ENCODE data around the gene ENPP5.

Gene ENPP5

GRCh38 chr6:46203391-46204177, 32.8 kb upstream of the ENPP5 start:
- no peak for DNase-seq (ENCODE audit: low spot score)
- no peak overlapping the region for H3K27ac ChIP-seq
- ChIA-PET CTCF (interaction anchor here (0.5 to 0.6 kb wide), 2 partner anchors 180 to 295 kb away, joined by 3 read pairs; no protein-coding TSS in a partner anchor), POLR2A (ENCODE audit: low non-redundant PET) (no interaction called here)
- TF ChIP-seq CTCF (conservative IDR thresholded peaks at IDR 0.05; ENCODE audit: low read depth), result no peak

GRCh38 chr6:46201702-46202101, 30.9 kb upstream of the ENPP5 start:
- no peak for TF ChIP-seq CTCF (conservative IDR thresholded peaks at IDR 0.05; ENCODE audit: low read depth)
- DNase-seq (ENCODE audit: low spot score), result no peak
- H3K27ac ChIP-seq, result no peak overlapping the region
- ChIA-PET POLR2A (ENCODE audit: low non-redundant PET) (no interaction called here), CTCF (interaction anchor here (0.6 kb wide), 1 partner anchor 279 kb away, joined by 4 read pairs; no protein-coding TSS in a partner anchor)

- CTCF ChIA-PET, result no interaction called here
- no peak for DNase-seq (ENCODE audit: low spot score)
- TF ChIP-seq CTCF (conservative IDR thresholded peaks at IDR 0.05; ENCODE audit: low read depth), result no peak
- H3K27ac ChIP-seq, result no peak overlapping the region
- POLR2A ChIA-PET (ENCODE audit: low non-redundant PET), result no interaction called here
Measured at GRCh38 chr6:46199387-46199786, 28.6 kb upstream of the ENPP5 start.

DNA sequence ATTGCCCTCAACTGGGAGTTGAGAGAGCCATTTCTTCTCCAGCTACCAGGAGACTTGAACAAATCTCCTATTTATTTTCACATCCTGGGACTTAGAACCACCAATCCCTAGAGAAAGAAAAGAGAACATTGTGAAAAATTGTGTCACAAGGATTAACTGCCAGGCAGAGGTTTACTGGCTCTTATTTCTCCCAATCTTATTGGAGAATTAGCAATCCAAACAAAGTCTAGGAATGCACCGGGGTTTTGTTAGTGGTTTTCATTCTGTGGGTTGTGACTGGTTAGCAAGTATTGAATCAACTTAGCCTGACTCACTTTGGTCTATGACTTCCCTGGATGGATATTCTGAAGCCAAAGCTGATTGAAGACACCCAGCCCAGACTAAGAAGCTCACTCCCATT, 21.2 kb upstream of the ENPP5 start:
- ChIA-PET POLR2A (ENCODE audit: low non-redundant PET) (no interaction called here), CTCF (no interaction called here)
- TF ChIP-seq CTCF (conservative IDR thresholded peaks at IDR 0.05; ENCODE audit: low read depth), result no peak
- DNase-seq (ENCODE audit: low spot score), result no peak
- H3K27ac ChIP-seq, result no peak overlapping the region

DNA sequence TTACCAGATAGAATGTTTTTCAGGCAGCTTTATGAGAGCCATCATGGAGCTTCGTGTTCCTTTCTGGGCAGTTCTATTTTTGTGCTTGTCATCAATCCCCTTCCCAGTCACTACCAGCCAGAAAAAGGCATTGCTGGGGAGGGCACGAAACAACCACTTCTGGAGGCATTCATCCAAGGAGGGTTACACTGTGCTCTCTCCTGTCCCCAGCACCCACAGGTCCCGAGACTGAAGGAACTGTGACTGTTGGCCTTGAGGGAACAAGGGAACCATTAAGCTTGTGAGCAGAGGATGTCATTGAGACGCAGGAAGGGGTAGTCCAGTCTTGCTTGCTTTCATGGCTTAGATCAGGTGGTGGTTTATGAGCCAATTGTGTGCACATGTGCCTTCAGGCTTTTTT, 20.1 kb upstream of the ENPP5 start:
- no peak overlapping the region for H3K27ac ChIP-seq
- POLR2A ChIA-PET (ENCODE audit: low non-redundant PET), result no interaction called here
- CTCF ChIA-PET, result interaction anchor here (0.6 kb wide), 1 partner anchor 131 kb away, joined by 3 read pairs; no protein-coding TSS in a partner anchor
- no peak for TF ChIP-seq CTCF (conservative IDR thresholded peaks at IDR 0.05; ENCODE audit: low read depth)
- no peak for DNase-seq (ENCODE audit: low spot score)

GRCh38 chr6:46189726-46190125, 18.9 kb upstream of the ENPP5 start:
- DNase-seq (ENCODE audit: low spot score), result no peak
- no peak overlapping the region for H3K27ac ChIP-seq
- ChIA-PET POLR2A (ENCODE audit: low non-redundant PET) (no interaction called here), CTCF (no interaction called here)
- TF ChIP-seq CTCF (conservative IDR thresholded peaks at IDR 0.05; ENCODE audit: low read depth), result no peak
